CD4-positive, alpha-beta memory T cell (primary cell): Measurements from ENCODE around the gene ABCB9. TPM values are rescaled to one million over a fixed set of nuclear protein-coding genes. Genes with fewer than 3 reads are reported as not detected.
"Not testable (repeated sequence)": the region's sequence is repeated elsewhere in the genome, so short reads cannot be mapped to it uniquely, and the experiment has no call there.

Experiments
- CTCF ChIA-PET: fragments of 350-600 bp; sonication (Branson Sonifier 250); formaldehyde crosslinking; loops from one replicate; lab custom pipeline; 2021; ENCODE audit warnings: inconsistent platforms; ENCODE audit not compliant: partially characterized antibody; lab: Charles Lee
- POLR2A ChIA-PET: fragments of 350-600 bp; sonication (Branson Sonifier 250); formaldehyde crosslinking; loops from one replicate; lab custom pipeline; 2021; ENCODE audit not compliant: partially characterized antibody; lab: Charles Lee
- DNase-seq, 5 donors: peaks; one replicate each; pipeline versions ENCODE4 v3.0.0 to v3.0.0-alpha.2; 2020 to 2022; ENCODE audit warnings: mixed read lengths in 1 of 5
- H3K27ac ChIP-seq: one replicate; pipeline ENCODE4 v1.7.0; 2013; ENCODE audit warnings: low read depth, low read length
- H3K27me3 ChIP-seq: 2 replicates; pipeline ENCODE4 v1.7.0; 2013; ENCODE audit warnings: mild to moderate bottlenecking, low read length, moderate library complexity; ENCODE audit not compliant: insufficient read depth
- H3K36me3 ChIP-seq: 2 replicates; pipeline ENCODE4 v1.7.0; 2013; ENCODE audit warnings: mild to moderate bottlenecking, low read length, moderate library complexity; ENCODE audit not compliant: insufficient read depth
- H3K4me1 ChIP-seq: 2 replicates; pipeline ENCODE4 v1.7.0; 2013; ENCODE audit warnings: mild to moderate bottlenecking, low read length, moderate library complexity; ENCODE audit not compliant: insufficient read depth
- H3K4me3 ChIP-seq, 2 donors: one replicate each; pipeline ENCODE4 v1.7.0; 2013; ENCODE audit warnings: low read length in 2 of 2, mild to moderate bottlenecking in 1 of 2
- H3K9me3 ChIP-seq, 2 donors: one replicate each; pipeline ENCODE4 v1.7.0; 2013; ENCODE audit warnings: low read length in 2 of 2, control low read depth in 1 of 2; ENCODE audit not compliant: control insufficient read depth in 1 of 2
- H3K27ac Mint-ChIP-seq, 7 donors: one replicate each; pipeline ENCODE4 v1.8.0; 2020 to 2021; ENCODE audit warnings: mixed read lengths in 7 of 7, mild to moderate bottlenecking in 6 of 7, inconsistent platforms in 3 of 7, moderate library complexity in 3 of 7
- H3K27me3 Mint-ChIP-seq, 2 donors: one replicate each; pipeline ENCODE4 v1.8.0; 2020 to 2021; ENCODE audit warnings: mixed read lengths in 2 of 2
- H3K36me3 Mint-ChIP-seq, 2 donors: one replicate each; pipeline ENCODE4 v1.8.0; 2020 to 2021; ENCODE audit warnings: mixed read lengths in 2 of 2, inconsistent platforms in 1 of 2, mild to moderate bottlenecking in 1 of 2
- H3K4me1 Mint-ChIP-seq, 4 donors: one replicate each; pipeline ENCODE4 v1.8.0; 2020 to 2021; ENCODE audit warnings: mixed read lengths in 4 of 4, mild to moderate bottlenecking in 1 of 4
- H3K4me3 Mint-ChIP-seq, 8 donors: one replicate each; pipeline ENCODE4 v1.8.0; 2020 to 2021; ENCODE audit warnings: mixed read lengths in 8 of 8, mild to moderate bottlenecking in 7 of 8, moderate library complexity in 6 of 8, inconsistent platforms in 3 of 8
- H3K9me3 Mint-ChIP-seq, 8 donors: one replicate each; pipeline ENCODE4 v1.8.0; 2020 to 2021; ENCODE audit warnings: mixed read lengths in 8 of 8, mild to moderate bottlenecking in 5 of 8, inconsistent platforms in 3 of 8, moderate library complexity in 1 of 8
- intact Hi-C: fragments of 100-400 bp; cut with micrococcal nuclease; formaldehyde crosslinking; loops from one replicate; pipeline ENCODE4 v1.15.1; 2023
- polyA plus RNA-seq, 2 donors: library from polyadenylated mRNA; unstranded; fragments of 300-500 nt; fragmentation: Illumina TruSeq; gene quantifications; one replicate each; pipeline ENCODE4 v1.2.3, GENCODE V29; 2021
- total RNA-seq, 2 experiments: library from RNA; stranded (reverse); gene quantifications; one replicate each; pipeline ENCODE4 v1.2.3, GENCODE V29; 2021

Gene ABCB9
- total RNA-seq (1 to 10 TPM; 5.9 to 7.1 TPM), polyA plus RNA-seq (1 to 10 TPM in 1 of 2 donors, under 1 TPM in 1; 0.81 to 1.8 TPM)

DNA sequence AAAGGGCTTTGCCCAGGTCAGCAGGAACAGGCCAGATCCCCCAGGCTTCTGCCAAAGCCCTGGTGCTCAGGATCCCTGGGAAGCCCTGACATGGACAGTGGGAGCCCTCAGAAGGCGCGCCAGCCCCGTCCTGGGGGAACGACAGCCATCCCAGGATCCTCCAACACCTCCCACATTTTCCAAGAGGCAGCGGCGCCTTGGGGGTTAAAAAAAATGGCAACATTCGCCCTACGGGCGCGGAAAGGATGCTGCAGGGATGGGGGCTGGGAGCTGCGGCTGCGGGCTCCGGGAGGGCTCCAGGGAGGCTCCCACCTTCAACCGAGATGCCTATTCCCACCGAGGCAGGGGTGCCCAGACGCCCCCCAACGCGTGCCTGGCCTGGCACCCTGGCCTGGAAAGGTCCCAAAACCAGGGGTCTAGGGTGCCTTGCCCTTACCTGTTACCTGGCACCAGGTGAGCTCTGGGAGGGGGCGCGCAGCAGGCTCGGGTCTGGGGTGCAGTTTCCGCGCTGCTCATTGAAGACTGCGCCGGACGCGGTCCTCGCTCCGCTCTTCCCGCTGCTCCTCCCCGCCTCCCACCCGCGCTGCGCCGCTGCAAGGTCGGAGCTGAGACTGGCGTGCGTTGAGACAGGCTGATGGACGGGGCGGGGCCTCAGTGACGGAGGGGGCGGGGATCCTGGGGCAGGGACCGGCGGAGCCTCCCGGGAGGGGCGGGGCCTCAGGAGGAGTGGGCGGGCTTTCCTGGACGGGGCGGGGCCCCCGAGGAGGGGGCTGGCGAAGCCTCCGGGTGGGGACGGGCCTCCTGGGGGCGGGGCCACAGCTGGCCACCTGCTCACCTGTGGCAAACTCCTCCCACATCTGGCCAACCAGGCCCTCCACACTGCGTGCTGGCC lies at the start of gene ABCB9:
TSS of gene ABCB9 (minus strand) at position 613 of the 892 bp plus-strand sequence. CDS start 6,228 bp downstream, outside the sequence.
- Mint-ChIP-seq H3K4me3 (peak within 1 kb of the TSS; percentile 70 to 84 (median 76)), H3K27ac (peak within 1 kb of the TSS in 6 of 7 donors; percentile 33 to 86 (median 60)), H3K27me3 (no peaks in the 10 kb centered on the region), H3K4me1 (peaks cover 5 to 11% (median 8%) of the 10 kb centered on the region in 4 donors), H3K36me3 (no peaks in the 10 kb centered on the region), H3K9me3 (no peaks in the 10 kb centered on the region)
- POLR2A ChIA-PET = interaction anchor here (0.5 to 1.9 kb wide), 18 partner anchors 9 to 1163 kb away, joined by 3 to 24 read pairs (median 4); partner anchors contain the start of genes ARL6IP4, CCDC62, MPHOSPH9 and MTRFR
- H3K27me3 ChIP-seq = no peaks in the 10 kb centered on the region
- H3K4me1 ChIP-seq = peaks cover 11% of the 10 kb centered on the region
- no peaks in the 10 kb centered on the region for H3K36me3 ChIP-seq
- H3K4me3 ChIP-seq = peak within 1 kb of the TSS in 1 of 2 donors; percentile 70
- H3K9me3 ChIP-seq = no peaks in the 10 kb centered on the region
- DNase-seq = peak; percentile 84 to 95 (median 87)
- intact Hi-C loops = loop anchor here (1.0 kb wide), 1 partner anchor 8 kb away; no protein-coding TSS in a partner anchor
- CTCF ChIA-PET = interaction anchor here (0.6 to 3.1 kb wide), 5 partner anchors 12 to 272 kb away, joined by 3 to 10 read pairs (median 6); no protein-coding TSS in a partner anchor
- peak within 1 kb of the TSS; percentile 56 for H3K27ac ChIP-seq

DNA sequence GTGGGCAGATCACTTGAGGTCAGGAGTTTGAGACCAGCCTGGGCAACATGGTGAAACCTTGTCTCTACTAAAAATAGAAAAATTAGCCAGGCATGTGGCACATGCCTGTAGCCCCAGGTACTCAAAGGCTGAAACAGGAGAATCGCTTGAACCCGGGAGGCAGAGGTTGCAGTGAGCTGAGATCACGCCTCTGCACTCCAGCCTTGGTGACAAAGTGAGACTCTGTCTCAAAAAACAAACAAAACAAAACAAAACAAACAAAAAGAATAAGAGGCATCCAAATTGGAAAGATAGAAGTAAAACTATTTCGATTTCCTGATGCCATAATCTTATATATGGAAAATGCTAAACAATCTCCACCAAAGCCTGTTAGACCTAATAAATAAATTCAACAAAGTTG lies 48.2 kb upstream of the ABCB9 start:
- H3K4me1 Mint-ChIP-seq, H3K4me3 Mint-ChIP-seq, H3K9me3 Mint-ChIP-seq, H3K36me3 Mint-ChIP-seq, intact Hi-C loops, DNase-seq, H3K36me3 ChIP-seq, H3K4me1 ChIP-seq, H3K9me3 ChIP-seq, H3K27me3 ChIP-seq, H3K27ac ChIP-seq, H3K4me3 ChIP-seq, H3K27ac Mint-ChIP-seq, H3K27me3 Mint-ChIP-seq, POLR2A ChIA-PET, CTCF ChIA-PET: not testable (repeated sequence)

DNA sequence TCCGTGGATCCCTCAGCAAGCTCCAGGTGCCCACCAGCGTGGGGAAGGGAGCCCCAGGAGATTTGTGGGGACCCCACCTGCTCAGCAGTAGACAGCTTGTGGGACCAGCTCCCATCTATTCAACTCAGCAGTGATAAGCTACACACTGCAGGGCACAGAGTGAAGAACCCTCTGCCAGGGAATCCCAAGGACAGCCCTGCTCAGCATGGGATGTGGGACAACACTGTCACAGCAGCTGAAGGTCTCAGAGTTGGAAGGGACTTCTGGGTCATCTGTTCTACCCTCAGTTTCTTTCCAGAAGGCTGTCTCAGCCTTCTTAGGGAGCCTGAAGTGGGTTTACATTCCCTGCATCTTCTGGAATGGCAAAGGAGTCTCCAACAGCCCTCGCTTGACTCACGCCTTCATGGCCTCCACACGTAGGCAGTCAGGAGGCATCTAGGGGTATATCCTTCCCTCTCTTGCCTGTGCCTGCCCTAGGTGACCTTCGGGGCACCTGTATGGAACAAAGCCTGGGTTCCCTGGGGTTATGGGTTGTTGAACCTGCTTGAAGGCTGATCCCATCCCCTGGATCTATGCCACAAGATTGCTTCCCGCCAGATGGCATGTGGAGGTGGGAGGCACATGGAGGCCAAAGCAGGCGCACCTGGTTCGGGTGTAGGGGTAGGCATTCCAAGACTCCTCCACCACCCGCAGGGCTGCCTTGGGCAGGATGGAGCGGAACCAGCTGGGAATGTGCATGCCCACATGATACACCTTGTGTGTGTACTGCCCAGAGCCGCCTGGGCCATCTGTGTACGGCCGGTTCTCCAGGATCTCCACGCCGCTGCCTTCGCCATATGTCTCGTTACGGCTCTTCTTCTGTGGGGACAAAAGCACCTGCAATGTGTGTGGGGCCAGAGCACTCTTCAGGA lies 47.2 kb upstream of the ABCB9 start:
- no peak overlapping the region for H3K4me3 ChIP-seq
- no peaks in the 10 kb centered on the region for H3K9me3 Mint-ChIP-seq
- H3K4me1 ChIP-seq = no peaks in the 10 kb centered on the region
- no peak overlapping the region for H3K27ac Mint-ChIP-seq
- H3K36me3 Mint-ChIP-seq = peaks cover 7 to 8% of the 10 kb centered on the region in 2 donors
- no peaks in the 10 kb centered on the region for H3K27me3 Mint-ChIP-seq
- H3K4me1 Mint-ChIP-seq = peaks cover 0 to 5% (median under 1%) of the 10 kb centered on the region in 4 donors
- H3K36me3 ChIP-seq = no peaks in the 10 kb centered on the region
- no peak overlapping the region for H3K27ac ChIP-seq
- no peak for DNase-seq
- H3K9me3 ChIP-seq = no peaks in the 10 kb centered on the region
- no peak overlapping the region for H3K4me3 Mint-ChIP-seq
- no peaks in the 10 kb centered on the region for H3K27me3 ChIP-seq
- POLR2A ChIA-PET = no interaction called here
- CTCF ChIA-PET = no interaction called here
- intact Hi-C loops = no loop called here

GRCh38 chr12:123011701-123012100 lies 45.4 kb upstream of the ABCB9 start:
- Mint-ChIP-seq H3K36me3 (peaks cover 10 to 15% of the 10 kb centered on the region in 2 donors), H3K4me1 (peaks cover 0 to 4% (median 0%) of the 10 kb centered on the region in 4 donors), H3K27ac (no peak overlapping the region), H3K9me3 (no peaks in the 10 kb centered on the region), H3K4me3 (no peak overlapping the region), H3K27me3 (no peaks in the 10 kb centered on the region)
- H3K27me3 ChIP-seq = no peaks in the 10 kb centered on the region
- intact Hi-C loops = no loop called here
- DNase-seq = no peak
- ChIA-PET CTCF (no interaction called here), POLR2A (no interaction called here)
- no peak overlapping the region for H3K27ac ChIP-seq
- H3K4me3 ChIP-seq = no peak overlapping the region
- no peaks in the 10 kb centered on the region for H3K9me3 ChIP-seq
- no peaks in the 10 kb centered on the region for H3K4me1 ChIP-seq
- H3K36me3 ChIP-seq = no peaks in the 10 kb centered on the region

DNA sequence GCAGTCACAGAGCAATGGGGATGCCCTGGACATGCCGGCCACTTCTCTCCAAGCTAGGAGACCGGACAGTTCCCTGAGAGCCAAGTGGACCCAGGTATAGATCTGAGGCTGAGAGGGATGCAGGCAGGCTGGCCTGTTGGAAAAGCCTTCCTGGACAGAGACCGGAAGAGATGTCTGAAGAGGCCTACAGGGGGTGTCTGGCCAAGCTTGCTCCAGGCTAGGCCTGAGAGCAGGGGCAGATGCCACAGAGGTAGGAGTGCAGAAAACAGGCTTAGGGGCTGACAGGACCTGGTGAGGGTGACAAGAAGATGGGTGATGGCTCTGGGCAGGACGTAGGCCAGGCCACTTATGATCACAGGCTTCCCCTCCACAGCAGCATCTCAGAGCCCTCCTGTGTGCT lies 44.4 kb upstream of the ABCB9 start:
- Mint-ChIP-seq H3K36me3 (peaks cover 11 to 15% of the 10 kb centered on the region in 2 donors), H3K9me3 (no peaks in the 10 kb centered on the region), H3K27ac (no peak overlapping the region), H3K4me3 (no peak overlapping the region), H3K27me3 (no peaks in the 10 kb centered on the region), H3K4me1 (peaks cover 0 to 2% (median 0%) of the 10 kb centered on the region in 4 donors)
- POLR2A ChIA-PET = no interaction called here
- Histone ChIP-seq H3K36me3 (no peaks in the 10 kb centered on the region), H3K4me1 (no peaks in the 10 kb centered on the region), H3K27me3 (no peaks in the 10 kb centered on the region), H3K27ac (no peak overlapping the region), H3K9me3 (no peaks in the 10 kb centered on the region), H3K4me3 (no peak overlapping the region)
- CTCF ChIA-PET = no interaction called here
- no peak for DNase-seq
- intact Hi-C loops = no loop called here

DNA sequence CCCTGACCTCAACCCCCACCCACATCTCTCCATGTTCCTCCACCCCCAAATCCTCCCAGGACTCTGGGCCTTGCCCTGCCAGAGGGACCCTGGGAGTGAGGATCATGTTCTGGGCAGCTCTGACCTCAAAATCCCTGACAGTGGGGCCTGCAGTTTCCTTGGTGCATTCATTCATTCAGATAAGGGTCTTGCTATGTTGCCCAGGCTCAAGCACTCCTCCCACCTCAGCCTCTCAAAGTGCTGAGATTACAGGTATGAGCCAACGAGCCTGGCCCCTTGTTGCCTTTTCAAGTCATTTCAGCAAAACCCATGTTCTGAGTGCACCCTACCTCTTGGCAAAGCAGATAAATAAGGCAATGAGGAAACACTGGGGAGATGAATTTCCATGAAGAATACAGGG lies 43.8 kb upstream of the ABCB9 start:
- DNase-seq = no peak
- intact Hi-C loops = no loop called here
- Histone ChIP-seq H3K9me3 (no peaks in the 10 kb centered on the region), H3K27me3 (no peaks in the 10 kb centered on the region), H3K36me3 (no peaks in the 10 kb centered on the region), H3K4me3 (no peak overlapping the region), H3K27ac (no peak overlapping the region), H3K4me1 (no peaks in the 10 kb centered on the region)
- Mint-ChIP-seq H3K36me3 (peaks cover 11 to 15% of the 10 kb centered on the region in 2 donors), H3K4me3 (no peak overlapping the region), H3K27me3 (no peaks in the 10 kb centered on the region), H3K9me3 (no peaks in the 10 kb centered on the region), H3K27ac (peak overlapping the region in 1 of 7 donors; percentile 10), H3K4me1 (no peaks in the 10 kb centered on the region)
- ChIA-PET POLR2A (no interaction called here), CTCF (no interaction called here)

DNA sequence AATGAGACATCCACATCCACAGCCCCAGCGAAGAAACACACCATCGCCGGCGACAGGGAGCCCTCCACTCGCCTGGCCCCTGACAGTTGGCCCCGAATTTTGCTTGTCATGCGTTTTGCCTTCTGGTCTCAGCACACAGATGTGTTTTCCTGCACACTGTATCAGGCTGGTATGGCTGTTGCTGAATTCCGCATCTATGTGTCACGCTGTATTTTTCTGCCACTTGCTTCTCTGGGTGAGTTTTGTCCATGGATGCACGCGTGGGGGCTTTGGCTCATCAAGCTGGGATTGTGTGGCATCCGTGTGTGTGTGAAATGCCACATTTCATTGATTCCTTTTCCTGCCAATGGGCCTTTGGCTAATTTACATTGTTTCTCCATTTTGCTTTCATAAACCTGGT lies 40.7 kb upstream of the ABCB9 start:
- no peak overlapping the region for H3K4me3 ChIP-seq
- POLR2A ChIA-PET = no interaction called here
- CTCF ChIA-PET = no interaction called here
- H3K4me1 ChIP-seq = no peaks in the 10 kb centered on the region
- no peaks in the 10 kb centered on the region for H3K36me3 ChIP-seq
- H3K36me3 Mint-ChIP-seq = peaks cover 8 to 20% of the 10 kb centered on the region in 2 donors
- no peaks in the 10 kb centered on the region for H3K9me3 Mint-ChIP-seq
- no peaks in the 10 kb centered on the region for H3K9me3 ChIP-seq
- H3K27me3 ChIP-seq = no peaks in the 10 kb centered on the region
- H3K4me1 Mint-ChIP-seq = no peaks in the 10 kb centered on the region
- no peak for DNase-seq
- no peak overlapping the region for H3K27ac ChIP-seq
- intact Hi-C loops = no loop called here
- H3K4me3 Mint-ChIP-seq = no peak overlapping the region
- H3K27me3 Mint-ChIP-seq = no peaks in the 10 kb centered on the region
- no peak overlapping the region for H3K27ac Mint-ChIP-seq
